HG03097 (cell line): ENCODE measurements around the gene OGDHL.
"Not testable (repeated sequence)": the region's sequence is repeated elsewhere in the genome, so short reads cannot be mapped to it uniquely, and the experiment has no call there.

Experiments used
- ATAC-seq: cut with Tn5 transposase; IDR thresholded peaks from one replicate; pipeline ENCODE4 v1.9.1; 2021; ENCODE audit not compliant: unreplicated experiment, low FRiP score

Gene OGDHL

GRCh38 chr10:49761789-49762565 is at the start of gene OGDHL:
Gene OGDHL, minus strand, starts transcription at chr10:49762323. Its CDS starts 3,731 bp downstream, at chr10:49758592.
- ATAC-seq, result no peak

- no peak for ATAC-seq
Observed at GRCh38 chr10:49803988-49804387, 41.9 kb upstream of the OGDHL start.

- no peak for ATAC-seq
Observed at GRCh38 chr10:49798275-49798674, 36.2 kb upstream of the OGDHL start.

GRCh38 chr10:49791100-49791499 is 29.0 kb upstream of the OGDHL start:
- no peak for ATAC-seq

GRCh38 chr10:49784681-49785080 is 22.6 kb upstream of the OGDHL start:
- no peak for ATAC-seq

GRCh38 chr10:49783645-49784044 is 21.5 kb upstream of the OGDHL start:
- no peak for ATAC-seq

GRCh38 chr10:49781247-49781646 is 19.1 kb upstream of the OGDHL start:
- no peak for ATAC-seq

GRCh38 chr10:49778197-49778596 is 16.1 kb upstream of the OGDHL start:
- no peak for ATAC-seq

- ATAC-seq, result no peak
Observed at GRCh38 chr10:49776851-49777250, 14.7 kb upstream of the OGDHL start.

GRCh38 chr10:49775014-49775413 is 12.9 kb upstream of the OGDHL start:
- ATAC-seq, result no peak

GRCh38 chr10:49772944-49773343 is 10.8 kb upstream of the OGDHL start:
- ATAC-seq, result not testable (repeated sequence)

GRCh38 chr10:49771046-49771445 is 8.9 kb upstream of the OGDHL start:
- ATAC-seq, result not testable (repeated sequence)

- no peak for ATAC-seq
Observed at GRCh38 chr10:49769692-49770091, 7.6 kb upstream of the OGDHL start.

GRCh38 chr10:49768731-49769130 is 6.6 kb upstream of the OGDHL start:
- ATAC-seq, result no peak

GRCh38 chr10:49768329-49768728 is 6.2 kb upstream of the OGDHL start:
- ATAC-seq, result no peak

- no peak for ATAC-seq
Observed at GRCh38 chr10:49767752-49768151, 5.6 kb upstream of the OGDHL start.

- ATAC-seq, result no peak
Observed at GRCh38 chr10:49766484-49766883, 4.4 kb upstream of the OGDHL start.

- ATAC-seq, result no peak
Observed at GRCh38 chr10:49762566-49762877, 399 bp upstream of the OGDHL start.

- ATAC-seq, result no peak
Observed at GRCh38 chr10:49761201-49761788, 828 bp downstream of the OGDHL start.

GRCh38 chr10:49760789-49761188 is 1.3 kb downstream of the OGDHL start:
- no peak for ATAC-seq

- ATAC-seq, result no peak
Observed at GRCh38 chr10:49759787-49760551, 2.2 kb downstream of the OGDHL start.
